PFSK-1 (cell line): ENCODE measurements around the gene G6PC3.

ENCODE experiments used
- POLR2AphosphoS5 ChIP-seq: IDR thresholded peaks from 2 replicates; pipeline ENCODE4 v1.6.1; 2012; ENCODE audit warnings: low read depth, mild to moderate bottlenecking, control low read depth, low read length, moderate library complexity
- SIN3A ChIP-seq: IDR thresholded peaks from 2 replicates; pipeline ENCODE4 v1.6.1; 2012; ENCODE audit warnings: mild to moderate bottlenecking, low read length, moderate library complexity, borderline replicate concordance; ENCODE audit not compliant: insufficient read depth
- TAF1 ChIP-seq: IDR thresholded peaks from 2 replicates; pipeline ENCODE4 v1.6.1; 2012; ENCODE audit warnings: low read length, control low read depth, borderline replicate concordance; ENCODE audit not compliant: insufficient read depth
- TF ChIP-seq, protein P1 (sequence below), 2 experiments: IDR thresholded peaks; 2 replicates each; pipeline versions ENCODE4 v1.6.1 to v1.8.0; 2011 to 2012; ENCODE audit warnings: low read depth in 2 of 2, low read length in 2 of 2, control low read depth in 1 of 2, inconsistent platforms in 1 of 2, mild to moderate bottlenecking in 1 of 2, moderate library complexity in 1 of 2; ENCODE audit not compliant: insufficient read depth in 1 of 2

DNA sequence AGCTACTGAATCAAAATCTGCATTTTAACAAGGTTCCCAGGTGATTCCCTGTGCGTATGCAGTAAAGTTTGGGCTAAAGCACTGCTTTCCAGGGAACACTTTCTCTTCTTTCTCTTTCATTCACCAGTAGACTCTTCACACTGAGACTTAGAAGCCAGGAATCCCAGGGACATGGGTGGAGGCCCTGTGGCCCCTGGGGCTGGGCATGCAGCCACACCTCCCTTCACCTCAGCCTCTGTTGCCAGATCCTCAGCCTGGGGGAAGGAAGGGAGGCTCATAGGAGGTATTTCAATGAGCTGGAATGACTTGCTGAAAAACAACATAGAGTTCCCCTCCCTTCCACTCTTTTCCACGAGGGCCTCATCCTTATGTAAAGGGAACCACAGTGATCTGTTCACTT lies 1.2 kb downstream of the G6PC3 start:
- TF ChIP-seq POLR2AphosphoS5 (no peak), SIN3A (no peak), TAF1 (no peak)
- TF ChIP-seq, protein P1, sequence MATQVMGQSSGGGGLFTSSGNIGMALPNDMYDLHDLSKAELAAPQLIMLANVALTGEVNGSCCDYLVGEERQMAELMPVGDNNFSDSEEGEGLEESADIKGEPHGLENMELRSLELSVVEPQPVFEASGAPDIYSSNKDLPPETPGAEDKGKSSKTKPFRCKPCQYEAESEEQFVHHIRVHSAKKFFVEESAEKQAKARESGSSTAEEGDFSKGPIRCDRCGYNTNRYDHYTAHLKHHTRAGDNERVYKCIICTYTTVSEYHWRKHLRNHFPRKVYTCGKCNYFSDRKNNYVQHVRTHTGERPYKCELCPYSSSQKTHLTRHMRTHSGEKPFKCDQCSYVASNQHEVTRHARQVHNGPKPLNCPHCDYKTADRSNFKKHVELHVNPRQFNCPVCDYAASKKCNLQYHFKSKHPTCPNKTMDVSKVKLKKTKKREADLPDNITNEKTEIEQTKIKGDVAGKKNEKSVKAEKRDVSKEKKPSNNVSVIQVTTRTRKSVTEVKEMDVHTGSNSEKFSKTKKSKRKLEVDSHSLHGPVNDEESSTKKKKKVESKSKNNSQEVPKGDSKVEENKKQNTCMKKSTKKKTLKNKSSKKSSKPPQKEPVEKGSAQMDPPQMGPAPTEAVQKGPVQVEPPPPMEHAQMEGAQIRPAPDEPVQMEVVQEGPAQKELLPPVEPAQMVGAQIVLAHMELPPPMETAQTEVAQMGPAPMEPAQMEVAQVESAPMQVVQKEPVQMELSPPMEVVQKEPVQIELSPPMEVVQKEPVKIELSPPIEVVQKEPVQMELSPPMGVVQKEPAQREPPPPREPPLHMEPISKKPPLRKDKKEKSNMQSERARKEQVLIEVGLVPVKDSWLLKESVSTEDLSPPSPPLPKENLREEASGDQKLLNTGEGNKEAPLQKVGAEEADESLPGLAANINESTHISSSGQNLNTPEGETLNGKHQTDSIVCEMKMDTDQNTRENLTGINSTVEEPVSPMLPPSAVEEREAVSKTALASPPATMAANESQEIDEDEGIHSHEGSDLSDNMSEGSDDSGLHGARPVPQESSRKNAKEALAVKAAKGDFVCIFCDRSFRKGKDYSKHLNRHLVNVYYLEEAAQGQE (IDR thresholded peaks at IDR 0.05; ENCODE audit: insufficient read depth in 1 of 2, low read depth in 2 of 2, low read length in 2 of 2) = no peak
